MCF 10A (cell line): ENCODE measurements around the gene CD200R1. TPM values are rescaled to one million over a fixed set of nuclear protein-coding genes. Genes with fewer than 3 reads are reported as not detected.

Source experiments
- BruUV-seq: library from RNA; stranded (reverse); fragments of 400-500 nt; replicated peaks from 2 replicates; lab custom pipeline; 2021; lab: Mats Ljungman, UMichigan
- CTCF ChIA-PET: fragments of 300-600 bp; sonication (Branson Sonifier 250); formaldehyde crosslinking; extraction: SDS; loops from one replicate; lab custom pipeline; 2021; ENCODE audit warnings: antibody characterized with exemption, inconsistent platforms; lab: Yijun Ruan, JAX
- POLR2A ChIA-PET: fragments of 300-600, 350-650 bp; sonication (Branson Sonifier 250); formaldehyde crosslinking; extraction: SDS; loops from one replicate; lab custom pipeline; 2020; ENCODE audit warnings: antibody characterized with exemption, inconsistent platforms; lab: Yijun Ruan, JAX
- DNase-seq: peaks from one replicate; pipeline ENCODE4 v3.0.0-alpha.2; 2018; ENCODE audit not compliant: unreplicated experiment
- H3K27ac Mint-ChIP-seq: one replicate; pipeline ENCODE4 v1.8.0; 2022; ENCODE audit warnings: mild to moderate bottlenecking, low read depth, mixed read lengths; ENCODE audit not compliant: unreplicated experiment
- H3K27me3 Mint-ChIP-seq: one replicate; pipeline ENCODE4 v1.8.0; 2022; ENCODE audit warnings: mixed read lengths; ENCODE audit not compliant: insufficient read depth, unreplicated experiment
- H3K36me3 Mint-ChIP-seq: one replicate; pipeline ENCODE4 v1.8.0; 2022; ENCODE audit warnings: mild to moderate bottlenecking, moderate library complexity, mixed read lengths; ENCODE audit not compliant: insufficient read depth, unreplicated experiment
- H3K4me1 Mint-ChIP-seq: one replicate; pipeline ENCODE4 v1.8.0; 2022; ENCODE audit warnings: mixed read lengths; ENCODE audit not compliant: insufficient read depth, unreplicated experiment
- H3K4me3 Mint-ChIP-seq: one replicate; pipeline ENCODE4 v1.8.0; 2022; ENCODE audit warnings: mild to moderate bottlenecking, moderate library complexity, mixed read lengths; ENCODE audit not compliant: unreplicated experiment
- H3K9me3 Mint-ChIP-seq: one replicate; pipeline ENCODE4 v1.8.0; 2022; ENCODE audit warnings: mixed read lengths; ENCODE audit not compliant: unreplicated experiment
- CTCF ChIP-seq: fragments of 200-600 bp; IDR thresholded peaks from one replicate; pipeline ENCODE4 v1.8.0; 2022; ENCODE audit warnings: antibody characterized with exemption, mild to moderate bottlenecking; ENCODE audit not compliant: unreplicated experiment
- intact Hi-C: fragments of 100-400 bp; cut with micrococcal nuclease; formaldehyde crosslinking; loops from 2 replicates; pipeline ENCODE4 v1.14.1; 2022
- total RNA-seq: library from RNA; stranded (reverse); gene quantifications from 2 replicates; pipeline ENCODE4 v1.2.3, GENCODE V29; 2022

Gene CD200R1
- total RNA-seq, 1 experiment from 2014 or later, result not detected

- Mint-ChIP-seq H3K27ac (no peak overlapping the region), H3K27me3 (peaks cover 39% of the 10 kb centered on the region), H3K36me3 (no peaks in the 10 kb centered on the region), H3K4me3 (no peak overlapping the region), H3K9me3 (no peaks in the 10 kb centered on the region), H3K4me1 (no peaks in the 10 kb centered on the region)
- no peak for TF ChIP-seq CTCF
- POLR2A ChIA-PET, result interaction anchor here (0.7 kb wide), 1 partner anchor 101 kb away, joined by 4 read pairs; no protein-coding TSS in a partner anchor
- intact Hi-C loops, result loop anchor here (10.0 kb wide), 1 partner anchor 162 kb away; no protein-coding TSS in a partner anchor
- CTCF ChIA-PET, result interaction anchor here (0.6 to 1.5 kb wide), 6 partner anchors 107 to 395 kb away, joined by 3 to 5 read pairs (median 4); no protein-coding TSS in a partner anchor
- DNase-seq, result no peak
- BruUV-seq, result no TSS peak
Measured at GRCh38 chr3:112976953-112977352, 2.0 kb upstream of the CD200R1 start.

- CTCF ChIA-PET, result interaction anchor here (0.6 to 1.5 kb wide), 7 partner anchors 9 to 394 kb away, joined by 3 to 5 read pairs (median 4); no protein-coding TSS in a partner anchor
Measured at GRCh38 chr3:112976001-112976400, 1.1 kb upstream of the CD200R1 start.

GRCh38 chr3:112974178-112974517 lies 755 bp downstream of the CD200R1 start:
- Mint-ChIP-seq H3K27me3 (peaks cover 45% of the 10 kb centered on the region), H3K4me1 (no peaks in the 10 kb centered on the region), H3K36me3 (peaks cover 4% of the 10 kb centered on the region), H3K4me3 (no peak overlapping the region), H3K27ac (no peak overlapping the region), H3K9me3 (no peaks in the 10 kb centered on the region)
- CTCF ChIA-PET, result interaction anchor here (0.6 to 1.7 kb wide), 4 partner anchors 8 to 234 kb away, joined by 3 to 5 read pairs (median 3); no protein-coding TSS in a partner anchor
- no peak for TF ChIP-seq CTCF
- POLR2A ChIA-PET, result interaction anchor here (0.7 kb wide), 1 partner anchor 11 kb away, joined by 3 read pairs; no protein-coding TSS in a partner anchor
- intact Hi-C loops, result loop anchor here (10.0 kb wide), 1 partner anchor 159 kb away; no protein-coding TSS in a partner anchor
- DNase-seq, result no peak
- BruUV-seq, result no TSS peak

More at GRCh38 chr3:112976001-112976400, 1.1 kb upstream of the CD200R1 start:
- no peak overlapping the region for H3K27ac Mint-ChIP-seq
- POLR2A ChIA-PET, result no interaction called here
- H3K9me3 Mint-ChIP-seq, result no peaks in the 10 kb centered on the region
- H3K27me3 Mint-ChIP-seq, result peaks cover 43% of the 10 kb centered on the region
- no peak for TF ChIP-seq CTCF
- no peak overlapping the region for H3K4me3 Mint-ChIP-seq
- H3K4me1 Mint-ChIP-seq, result no peaks in the 10 kb centered on the region
- intact Hi-C loops, result loop anchor here (10.0 kb wide), 1 partner anchor 161 kb away; no protein-coding TSS in a partner anchor
- BruUV-seq, result no TSS peak
- peaks cover 4% of the 10 kb centered on the region for H3K36me3 Mint-ChIP-seq
- no peak for DNase-seq

- Mint-ChIP-seq H3K27ac (no peak overlapping the region), H3K4me3 (no peak overlapping the region), H3K9me3 (no peaks in the 10 kb centered on the region), H3K27me3 (peaks cover 45% of the 10 kb centered on the region), H3K36me3 (peaks cover 4% of the 10 kb centered on the region), H3K4me1 (no peaks in the 10 kb centered on the region)
- intact Hi-C loops, result loop anchor here (10.0 kb wide), 1 partner anchor 159 kb away; no protein-coding TSS in a partner anchor
- BruUV-seq, result no TSS peak
- no peak for TF ChIP-seq CTCF
- CTCF ChIA-PET, result interaction anchor here (0.6 to 2.3 kb wide), 7 partner anchors 9 to 331 kb away, joined by 3 to 16 read pairs (median 3); no protein-coding TSS in a partner anchor
- POLR2A ChIA-PET, result interaction anchor here (0.6 to 0.7 kb wide), 2 partner anchors 12 to 162 kb away, joined by 3 read pairs; no protein-coding TSS in a partner anchor
- DNase-seq, result no peak
Measured at GRCh38 chr3:112973325-112974177, 1.4 kb downstream of the CD200R1 start.
